Middle frontal gyrus (tissue), 1 donor: ENCODE measurements around the gene HOXD8.

Experiments
- DNase-seq: peaks from one replicate; pipeline ENCODE4 v3.0.0-alpha.2; 2015; ENCODE audit warnings: low spot score; ENCODE audit errors: extremely low spot score

The HOXD8 gene

DNA sequence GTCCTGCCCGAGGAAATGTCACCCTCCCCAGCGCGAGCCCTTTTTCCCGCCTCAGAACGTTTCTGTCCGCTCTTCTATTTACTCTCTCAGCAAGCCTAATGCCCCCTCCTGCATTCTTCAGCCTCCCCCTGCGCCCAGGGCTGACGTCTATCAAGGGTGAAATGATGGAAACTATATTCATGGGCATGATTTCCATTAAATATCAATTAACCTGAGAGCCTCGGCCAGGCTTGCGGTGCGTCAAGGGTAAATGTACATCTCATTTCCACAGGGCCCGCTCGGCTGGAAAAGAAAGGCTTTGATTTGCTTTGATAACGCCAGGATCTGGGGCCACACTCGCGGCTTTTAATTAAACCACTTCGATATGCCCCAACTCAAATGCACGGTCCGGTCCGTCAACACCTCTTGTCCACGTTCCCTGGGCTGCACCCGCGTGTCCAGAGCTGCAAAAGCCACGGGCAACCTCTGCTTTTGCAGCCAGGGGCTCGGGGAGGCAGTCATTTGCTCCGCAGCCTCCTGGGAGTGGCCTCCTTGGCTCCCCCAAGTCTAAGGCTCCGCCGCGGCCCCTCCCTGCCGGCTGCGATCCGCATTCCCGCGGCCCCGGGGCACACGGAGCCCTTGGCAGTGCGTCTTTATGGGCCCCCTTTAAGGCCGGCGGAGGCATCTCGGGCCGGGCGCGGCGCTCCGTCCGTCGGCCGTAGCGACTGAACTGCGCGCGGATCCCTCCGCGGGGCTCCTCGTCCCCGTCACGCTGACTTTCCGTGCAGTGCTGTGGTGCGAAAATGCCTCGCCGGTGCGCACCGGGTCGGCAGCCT is at the start of gene HOXD8:
TSS of gene HOXD8 (plus strand) at position 724 of the 815 bp plus-strand sequence. CDS start 662 bp downstream, outside the sequence.
- DNase-seq: no peak

DNA sequence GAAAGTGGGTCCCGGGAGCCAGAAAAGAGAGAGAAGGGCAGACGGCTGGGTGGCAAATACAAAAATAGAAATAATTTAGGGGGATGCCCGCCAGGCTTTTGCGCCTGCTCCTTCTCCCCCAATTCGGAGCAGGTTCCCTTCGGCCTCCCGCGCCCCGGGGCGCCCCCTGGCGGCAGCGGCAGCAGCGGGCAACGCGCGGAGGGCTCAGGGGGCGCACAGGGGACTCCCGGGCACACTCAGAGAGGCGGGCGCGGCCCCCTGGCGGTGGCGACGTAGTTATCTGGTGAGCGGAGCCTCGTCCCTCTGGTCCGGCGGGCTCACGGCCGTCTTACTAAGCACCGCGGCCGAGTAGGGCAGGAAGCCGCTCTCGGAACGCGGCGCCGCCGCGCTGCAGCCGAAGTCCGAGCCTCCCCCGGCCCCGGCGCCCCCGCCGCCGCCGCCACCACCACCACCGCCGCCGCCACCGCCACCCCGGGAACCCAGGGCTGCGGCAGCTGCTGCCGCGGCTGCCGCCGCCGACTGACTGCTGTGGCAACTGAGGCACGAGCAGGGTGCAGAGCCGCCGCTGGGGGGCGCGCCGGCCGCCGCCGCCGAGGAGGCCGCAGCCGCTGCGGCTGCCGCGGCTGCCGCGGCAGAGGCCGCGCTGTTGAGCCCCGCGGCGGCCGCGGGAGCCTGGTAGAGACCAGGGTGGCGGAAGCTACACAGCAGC is 49.5 kb upstream of the HOXD8 start:
- no peak for DNase-seq

DNA sequence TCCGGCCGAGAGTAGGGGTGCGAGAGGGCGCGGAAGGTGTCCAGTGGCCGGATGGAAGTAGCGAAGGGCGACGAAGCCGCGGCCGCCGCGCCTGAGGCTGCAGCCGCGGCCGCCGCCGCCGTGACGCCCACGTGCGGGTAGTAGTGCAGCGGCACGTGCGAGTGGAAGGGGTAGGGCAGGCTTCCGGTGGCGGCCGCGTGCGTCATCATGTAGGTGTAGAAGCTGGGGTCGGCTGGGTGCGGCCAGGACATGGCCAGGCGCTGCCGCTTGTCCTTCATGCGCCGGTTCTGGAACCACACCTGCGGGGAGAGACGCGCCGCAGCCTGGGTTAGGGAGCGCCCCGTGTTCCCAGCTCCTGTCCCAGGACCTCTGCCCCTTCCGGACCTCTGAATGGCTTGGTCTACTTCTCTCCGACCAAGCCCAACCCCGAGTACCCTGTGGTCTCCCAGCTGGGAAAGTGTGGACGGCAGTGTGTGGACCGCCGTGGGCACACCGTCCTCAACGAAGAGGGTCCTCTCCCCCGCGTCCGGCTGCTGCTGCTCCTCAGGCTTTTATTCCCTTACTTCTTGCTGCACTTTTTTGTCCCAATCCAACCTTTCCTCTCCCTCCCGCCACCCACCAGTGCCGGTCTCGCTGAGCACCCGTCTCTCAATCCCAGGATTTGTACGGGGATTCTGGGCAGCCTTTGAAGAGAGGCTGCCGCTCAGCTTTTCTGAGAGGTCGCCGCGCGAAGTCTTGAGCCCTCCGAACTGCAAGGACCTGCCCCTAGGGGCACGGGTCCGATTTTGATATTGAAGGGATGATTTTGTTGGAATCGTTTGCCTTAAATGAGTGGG is 48.7 kb upstream of the HOXD8 start:
- DNase-seq: no peak

- no peak for DNase-seq
These were observed 48.1 kb upstream of the HOXD8 start for GRCh38 chr2:176081376-176081836.

DNA sequence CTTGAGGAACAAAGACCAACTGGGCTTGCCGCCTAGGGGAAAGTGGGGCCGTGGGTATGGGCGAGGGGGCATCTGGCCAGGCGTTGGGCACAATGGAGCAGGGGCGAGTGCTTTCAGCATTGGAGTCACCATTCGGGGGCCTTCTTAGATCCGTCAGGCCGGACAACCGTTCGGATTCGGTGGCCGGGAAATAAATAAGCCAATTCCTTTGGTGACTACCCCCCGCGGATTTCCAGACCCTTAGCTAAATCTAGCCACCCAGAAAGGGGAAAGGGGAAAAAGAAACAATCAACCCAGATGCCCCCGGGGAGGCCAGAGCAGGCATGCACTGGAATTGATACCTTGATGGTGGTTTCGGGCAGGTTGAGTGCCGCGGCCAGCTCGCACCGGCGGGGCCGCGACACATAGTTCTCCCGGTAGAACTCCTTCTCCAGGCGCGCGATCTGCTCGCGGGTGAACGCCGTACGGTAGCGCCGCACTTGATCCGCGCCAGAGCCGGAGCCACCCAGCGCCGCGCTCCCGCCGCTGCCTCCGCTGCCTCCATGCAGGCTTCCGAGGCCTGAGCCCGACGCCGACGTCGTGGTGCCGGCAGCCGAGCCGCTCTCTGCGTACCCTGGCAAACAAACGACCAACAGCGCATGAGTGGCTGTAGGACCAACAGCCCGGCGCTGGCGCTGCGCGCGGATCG is 47.5 kb upstream of the HOXD8 start:
- DNase-seq: no peak

DNA sequence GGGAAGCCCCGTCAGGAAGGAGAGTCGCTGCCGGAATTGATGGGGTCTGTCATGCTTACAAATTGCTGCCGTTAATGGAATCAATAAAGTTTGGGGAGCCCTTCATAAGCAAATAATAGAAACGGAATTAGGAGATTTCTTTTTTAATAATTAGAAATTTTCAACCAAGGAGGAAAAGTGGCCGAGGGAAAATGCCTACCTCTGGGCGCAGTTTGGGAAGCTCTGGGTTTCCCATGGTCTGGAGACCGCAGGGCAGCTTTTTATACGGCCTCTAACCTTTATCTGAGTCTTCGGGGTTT is 47.0 kb upstream of the HOXD8 start:
- no peak for DNase-seq

GRCh38 chr2:176082824-176083751 is 46.4 kb upstream of the HOXD8 start:
- no peak for DNase-seq

DNA sequence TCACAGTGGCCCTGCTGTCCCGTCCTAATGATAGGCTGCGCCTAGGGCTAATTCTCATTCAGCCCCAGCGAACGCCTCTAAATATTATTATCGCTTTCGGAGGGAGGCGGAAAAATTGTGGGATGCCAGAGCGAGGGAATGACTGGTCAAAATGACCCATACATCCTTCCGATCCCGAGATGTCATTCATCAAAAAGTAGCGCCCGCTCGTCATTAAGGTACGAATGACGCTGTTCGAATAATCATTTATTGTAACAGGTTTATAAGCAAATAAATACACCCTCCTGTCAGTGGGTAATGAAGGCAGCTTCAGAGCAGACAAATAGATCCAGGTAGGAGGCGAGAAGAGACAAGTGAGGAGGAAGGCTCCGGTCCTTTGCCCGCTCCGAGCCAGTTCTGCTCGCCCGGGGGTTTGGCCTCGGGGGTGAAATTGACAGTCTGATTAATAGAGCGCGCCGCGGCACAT is 45.7 kb upstream of the HOXD8 start, which contains the start of gene EVX2:
TSS of gene EVX2 (minus strand) at position 167 of the 466 bp plus-strand sequence. CDS start 186 bp downstream, outside the sequence.
- no peak for DNase-seq

- no peak for DNase-seq
These were observed 44.8 kb upstream of the HOXD8 start for GRCh38 chr2:176084611-176085119.

- no peak for DNase-seq
These were observed 44.3 kb upstream of the HOXD8 start for GRCh38 chr2:176085120-176085788.

- no peak for DNase-seq
These were observed 43.4 kb upstream of the HOXD8 start for GRCh38 chr2:176085861-176086771.

DNA sequence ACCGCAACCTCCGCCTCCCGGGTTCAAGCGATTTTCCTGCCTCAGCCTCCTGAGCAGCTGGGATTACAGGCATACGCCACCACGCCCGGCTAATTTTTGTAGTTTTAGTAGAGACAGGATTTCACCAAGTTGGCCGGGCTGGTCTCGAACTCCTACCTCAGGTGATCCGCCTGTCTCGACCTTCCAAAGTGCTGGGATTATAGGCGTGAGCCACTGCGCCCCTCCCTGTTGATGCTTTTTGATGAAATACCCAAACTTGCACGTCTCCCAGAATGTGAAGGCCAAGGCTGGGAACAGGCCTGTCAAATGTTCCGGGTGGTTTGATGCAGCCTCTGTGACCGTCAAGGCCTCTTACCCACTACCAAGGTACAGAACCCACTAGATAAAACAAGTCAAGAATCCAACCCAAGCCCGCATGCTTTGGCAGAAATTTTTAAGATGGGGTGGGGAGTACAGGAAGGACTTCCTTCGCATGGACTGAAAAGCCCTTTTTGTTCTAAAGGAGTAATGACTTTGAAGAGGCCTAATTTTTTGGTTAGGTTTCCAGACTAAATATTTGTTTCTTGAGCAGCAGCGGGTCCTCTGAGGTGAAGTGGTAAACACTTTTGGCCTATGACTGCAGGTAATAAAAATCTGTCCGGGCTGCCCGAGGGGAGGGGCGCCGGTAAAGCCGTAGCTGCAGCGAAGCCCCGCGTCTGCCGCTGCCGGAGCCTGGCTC is 42.0 kb upstream of the HOXD8 start:
- DNase-seq: no peak

- DNase-seq: no peak
These were observed 41.2 kb upstream of the HOXD8 start for GRCh38 chr2:176088048-176088936.

DNA sequence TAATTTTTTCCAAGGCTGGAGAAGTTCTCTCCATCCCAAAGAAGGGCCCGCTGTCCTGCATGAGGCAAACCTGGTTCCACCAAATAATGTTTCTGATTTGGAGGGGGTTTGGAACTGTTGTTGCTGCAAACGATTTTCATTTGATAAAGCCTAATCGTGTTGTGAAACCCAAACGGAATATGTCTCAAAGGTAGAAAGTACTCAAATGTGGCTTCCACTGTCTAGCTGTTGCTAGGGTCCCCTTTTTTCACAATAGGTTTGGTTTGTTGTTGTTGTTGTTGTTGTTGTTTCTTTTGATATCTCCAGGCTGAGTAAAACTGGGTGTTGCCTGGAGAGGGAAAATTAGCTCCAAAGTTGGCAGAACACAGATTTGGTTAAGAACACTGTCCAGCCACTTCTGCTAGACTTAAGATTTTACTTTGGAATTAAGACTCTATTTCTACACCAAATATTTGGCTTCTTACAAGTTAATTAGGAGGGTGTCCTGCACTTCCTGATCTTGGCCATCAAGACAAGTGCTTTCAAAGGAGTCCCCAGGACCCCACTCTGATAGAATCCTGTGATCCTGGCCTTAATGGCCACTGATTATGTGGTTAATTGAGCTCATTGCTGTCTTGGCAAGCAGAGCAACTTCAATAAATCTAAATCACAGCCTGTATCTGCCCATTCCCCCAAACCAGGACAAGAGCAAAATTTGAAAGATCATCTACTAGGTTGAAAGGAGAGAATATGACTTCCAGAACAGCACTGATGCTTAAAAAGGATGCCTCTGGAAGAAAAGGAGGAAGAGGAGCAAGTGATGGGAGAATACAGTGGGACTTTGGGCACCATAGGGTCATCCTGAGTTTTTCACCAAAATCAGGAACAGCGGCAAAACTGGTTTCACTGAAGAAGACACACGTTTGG is 40.3 kb upstream of the HOXD8 start:
- no peak for DNase-seq

DNA sequence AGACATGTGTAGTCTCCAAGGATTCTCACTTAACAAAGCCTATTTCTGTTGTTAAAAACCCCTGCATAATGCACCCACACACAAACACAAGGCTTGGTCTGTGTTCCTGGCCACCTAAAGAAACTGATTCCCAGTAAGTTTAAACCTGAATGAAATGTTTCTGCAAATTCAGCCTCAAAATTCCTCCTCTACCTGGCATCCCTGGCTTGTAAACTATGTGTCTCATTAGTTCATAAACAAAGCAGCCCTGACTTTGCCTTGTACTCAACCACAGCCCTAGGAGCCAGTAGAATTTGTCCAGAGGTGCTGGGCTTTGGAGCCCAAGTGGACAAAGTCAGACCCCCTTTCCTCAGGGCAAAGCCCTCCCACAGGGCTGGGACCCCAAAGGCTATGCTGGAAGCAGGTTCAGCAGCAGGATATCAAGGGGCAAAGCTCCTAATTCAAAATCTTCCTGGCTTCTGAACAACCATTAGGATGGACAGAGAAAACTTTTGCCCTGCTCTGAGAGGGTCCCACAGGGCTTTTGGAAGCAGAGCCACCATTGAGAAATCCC is 39.6 kb upstream of the HOXD8 start:
- DNase-seq: no peak
